ENCODE measurements around the gene SEC11C. TPM values are rescaled to one million over a fixed set of nuclear protein-coding genes. Genes with fewer than 3 reads are reported as not detected.

Gene SEC11C
- total RNA-seq, 4 donors from 2014 or later, result 4.4 to 136 (median 24.7) TPM

DNA sequence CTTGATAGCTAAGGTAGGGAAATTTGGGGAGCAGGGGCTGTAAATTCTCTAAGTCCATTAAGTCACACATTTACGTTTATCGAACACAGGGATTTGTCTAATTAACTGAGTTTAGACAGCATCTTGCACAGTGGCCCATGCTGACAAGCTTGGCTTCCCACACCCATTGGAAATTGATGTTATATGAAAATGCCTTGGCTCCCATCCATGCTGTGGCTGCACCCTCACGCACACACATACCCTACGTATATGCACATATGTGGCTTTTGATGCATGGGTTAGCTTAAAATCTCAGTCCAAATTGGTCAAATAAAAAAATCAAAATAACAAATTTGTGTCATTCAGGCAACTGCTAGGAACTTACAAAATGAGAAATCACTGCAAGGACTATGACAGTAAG lies 37.8 kb downstream of the SEC11C start:
- Histone ChIP-seq H3K27ac (no peak overlapping the region), H3K36me3 (no peaks in the 10 kb centered on the region), H3K9me3 (no peaks in the 10 kb centered on the region), H3K4me3 (no peak overlapping the region), H3K27me3 (no peaks in the 10 kb centered on the region), H3K4me1 (no peaks in the 10 kb centered on the region)
- no peak for DNase-seq
- intact Hi-C loops (cut with DNase I; ENCODE audit: low total_unique reads), result no loop called here
- no peak for TF ChIP-seq POLR2A (IDR thresholded peaks at IDR 0.05)
- TF ChIP-seq, protein P1, sequence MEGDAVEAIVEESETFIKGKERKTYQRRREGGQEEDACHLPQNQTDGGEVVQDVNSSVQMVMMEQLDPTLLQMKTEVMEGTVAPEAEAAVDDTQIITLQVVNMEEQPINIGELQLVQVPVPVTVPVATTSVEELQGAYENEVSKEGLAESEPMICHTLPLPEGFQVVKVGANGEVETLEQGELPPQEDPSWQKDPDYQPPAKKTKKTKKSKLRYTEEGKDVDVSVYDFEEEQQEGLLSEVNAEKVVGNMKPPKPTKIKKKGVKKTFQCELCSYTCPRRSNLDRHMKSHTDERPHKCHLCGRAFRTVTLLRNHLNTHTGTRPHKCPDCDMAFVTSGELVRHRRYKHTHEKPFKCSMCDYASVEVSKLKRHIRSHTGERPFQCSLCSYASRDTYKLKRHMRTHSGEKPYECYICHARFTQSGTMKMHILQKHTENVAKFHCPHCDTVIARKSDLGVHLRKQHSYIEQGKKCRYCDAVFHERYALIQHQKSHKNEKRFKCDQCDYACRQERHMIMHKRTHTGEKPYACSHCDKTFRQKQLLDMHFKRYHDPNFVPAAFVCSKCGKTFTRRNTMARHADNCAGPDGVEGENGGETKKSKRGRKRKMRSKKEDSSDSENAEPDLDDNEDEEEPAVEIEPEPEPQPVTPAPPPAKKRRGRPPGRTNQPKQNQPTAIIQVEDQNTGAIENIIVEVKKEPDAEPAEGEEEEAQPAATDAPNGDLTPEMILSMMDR (IDR thresholded peaks at IDR 0.05), result no peak

DNA sequence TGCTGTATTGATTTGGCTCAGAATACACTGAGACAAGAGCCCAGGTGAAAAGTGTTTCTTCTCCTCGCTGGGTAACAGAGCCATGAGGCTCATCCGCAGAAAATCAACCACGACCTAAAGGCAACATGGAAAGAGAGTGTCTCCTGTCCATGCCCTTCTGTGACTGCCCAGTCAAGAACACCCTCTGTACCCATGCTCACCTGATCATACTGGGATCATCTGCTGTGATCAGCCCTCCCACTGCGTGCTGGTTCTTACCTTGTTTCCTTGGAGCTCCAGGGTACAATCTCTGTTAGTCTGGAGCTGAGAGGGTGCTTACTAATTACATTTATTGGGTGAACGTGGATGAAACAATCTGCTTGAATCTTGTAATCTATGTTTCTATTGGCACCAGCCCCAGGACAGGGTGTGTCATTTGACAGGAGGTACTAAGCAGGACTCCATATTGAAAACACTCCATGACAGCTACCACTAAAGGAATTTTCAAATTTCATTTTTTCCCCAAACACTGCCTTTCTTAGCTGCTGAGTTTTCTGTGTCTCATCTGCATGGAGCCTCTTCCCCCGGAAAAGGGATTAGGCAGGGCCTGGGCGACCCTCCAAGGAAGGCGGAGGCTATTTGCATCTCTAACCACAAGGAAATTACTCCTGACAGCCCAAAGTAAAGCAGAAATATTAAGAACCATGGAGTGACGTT lies 40.6 kb downstream of the SEC11C start:
- intact Hi-C loops (cut with DNase I; ENCODE audit: low total_unique reads), result no loop called here
- H3K4me1 ChIP-seq, result no peaks in the 10 kb centered on the region
- no peak overlapping the region for H3K4me3 ChIP-seq
- DNase-seq, result no peak
- no peaks in the 10 kb centered on the region for H3K9me3 ChIP-seq
- H3K27me3 ChIP-seq, result no peaks in the 10 kb centered on the region
- H3K27ac ChIP-seq, result no peak overlapping the region
- TF ChIP-seq, protein P1 (IDR thresholded peaks at IDR 0.05), result no peak
- no peak for TF ChIP-seq POLR2A (IDR thresholded peaks at IDR 0.05)
- H3K36me3 ChIP-seq, result no peaks in the 10 kb centered on the region

- TF ChIP-seq POLR2A (IDR thresholded peaks at IDR 0.05), result no peak
- TF ChIP-seq, protein P1 (IDR thresholded peaks at IDR 0.05), result no peak
- H3K27me3 ChIP-seq, result no peaks in the 10 kb centered on the region
- no peaks in the 10 kb centered on the region for H3K4me1 ChIP-seq
- intact Hi-C loops (cut with DNase I; ENCODE audit: low total_unique reads), result no loop called here
- no peak overlapping the region for H3K27ac ChIP-seq
- DNase-seq, result no peak
- H3K4me3 ChIP-seq, result no peak overlapping the region
- no peaks in the 10 kb centered on the region for H3K36me3 ChIP-seq
- no peaks in the 10 kb centered on the region for H3K9me3 ChIP-seq
These were observed 43.0 kb downstream of the SEC11C start for GRCh38 chr18:59182673-59183072.

DNA sequence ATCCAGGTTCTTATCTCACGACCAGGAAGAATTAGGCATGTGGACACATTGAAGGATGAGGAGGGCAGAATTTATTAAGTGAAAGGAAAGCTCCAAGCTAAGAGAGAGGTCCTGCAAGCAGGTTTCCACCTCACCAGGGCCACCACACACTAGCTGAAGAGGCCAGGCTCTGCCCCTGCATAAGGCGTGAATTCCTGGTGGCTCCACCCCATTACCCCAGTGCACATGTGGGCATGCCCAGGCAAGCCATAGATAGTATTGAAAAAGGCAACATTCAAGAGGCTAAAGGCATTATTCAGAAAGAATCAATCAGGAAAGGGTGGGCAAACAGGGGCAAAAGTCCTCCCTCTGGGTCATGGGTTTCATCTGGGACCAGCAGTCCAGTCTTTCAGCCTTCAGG lies 49.3 kb downstream of the SEC11C start:
- no peak for DNase-seq
- TF ChIP-seq POLR2A (IDR thresholded peaks at IDR 0.05), result no peak
- TF ChIP-seq, protein P1 (IDR thresholded peaks at IDR 0.05), result no peak
- no peak overlapping the region for H3K27ac ChIP-seq
- no peaks in the 10 kb centered on the region for H3K4me1 ChIP-seq
- H3K4me3 ChIP-seq, result no peak overlapping the region
- no peaks in the 10 kb centered on the region for H3K36me3 ChIP-seq
- H3K9me3 ChIP-seq, result no peaks in the 10 kb centered on the region
- H3K27me3 ChIP-seq, result no peaks in the 10 kb centered on the region
- intact Hi-C loops (cut with DNase I; ENCODE audit: low total_unique reads), result no loop called here

- no peak for DNase-seq
- intact Hi-C loops (cut with DNase I; ENCODE audit: low total_unique reads), result no loop called here
- no peaks in the 10 kb centered on the region for H3K4me1 ChIP-seq
These were observed 50.1 kb downstream of the SEC11C start for GRCh38 chr18:59189746-59190145.

More at GRCh38 chr18:59189746-59190145, 50.1 kb downstream of the SEC11C start:
- H3K27ac ChIP-seq, result no peak overlapping the region
- H3K36me3 ChIP-seq, result no peaks in the 10 kb centered on the region
- TF ChIP-seq, protein P1 (IDR thresholded peaks at IDR 0.05), result no peak
- TF ChIP-seq POLR2A (IDR thresholded peaks at IDR 0.05), result no peak
- no peaks in the 10 kb centered on the region for H3K9me3 ChIP-seq
- no peak overlapping the region for H3K4me3 ChIP-seq
- H3K27me3 ChIP-seq, result no peaks in the 10 kb centered on the region
